Ovary (tissue), 9 donors: ENCODE results near the gene C22orf15. TPM values are rescaled to one million over a fixed set of nuclear protein-coding genes. Genes with fewer than 3 reads are reported as not detected.

ENCODE experiments used
- DNase-seq, 5 donors: peaks; one replicate each; pipeline ENCODE4 v3.0.0-alpha.2; 2019 to 2020
- H3K27ac ChIP-seq, 2 donors: fragments of 200-600 bp; one replicate each; pipeline versions ENCODE4 v1.5.1 to v1.8.0; 2019 to 2022
- H3K27me3 ChIP-seq: fragments of 200-600 bp; one replicate; pipeline ENCODE4 v1.8.0; 2022
- H3K36me3 ChIP-seq: fragments of 200-600 bp; sonication (generic); one replicate; pipeline ENCODE4 v1.5.1; 2019
- H3K4me1 ChIP-seq: one replicate; pipeline ENCODE4 v1.8.1; 2013; ENCODE audit warnings: mild to moderate bottlenecking, moderate library complexity; ENCODE audit not compliant: insufficient read depth
- H3K4me3 ChIP-seq: fragments of 200-600 bp; sonication (generic); one replicate; pipeline ENCODE4 v1.5.1; 2017
- H3K9me3 ChIP-seq, 2 donors: fragments of 200-600 bp in 1 of 2; sonication (generic) in 1 of 2; one replicate each; pipeline versions ENCODE4 v1.5.1 to v1.8.1; 2013 to 2019; ENCODE audit warnings: mild to moderate bottlenecking in 1 of 2, moderate library complexity in 1 of 2
- EP300 ChIP-seq: sonication (generic); formaldehyde crosslinking; IDR thresholded peaks from one replicate; pipeline ENCODE4 v1.6.1; 2017; ENCODE audit warnings: antibody characterized with exemption
- POLR2A ChIP-seq: fragments of 450-650 bp; IDR thresholded peaks from one replicate; pipeline ENCODE4 v1.6.1; 2017; ENCODE audit warnings: antibody characterized with exemption, mild to moderate bottlenecking, moderate library complexity
- WGBS, 3 donors: extraction: QIAGEN DNeasy Blood & Tissue Kit in 1 of 3; methylation state at CpG; one replicate each; pipeline versions ENCODE4 v1.1.5 to v1.1.7; 2013 to 2017; 5-methylcytosine and 5-hydroxymethylcytosine counted together
- intact Hi-C, 4 donors: fragments of 100-400 bp; cut with DNase I; formaldehyde crosslinking; loops; one replicate each; pipeline versions ENCODE4 v1.11.0 to v1.15.1; 2022 to 2023
- polyA plus RNA-seq, 2 donors: library from polyadenylated mRNA; stranded (reverse); fragments of 200-250 nt in 1 of 2; fragments of 350-450 nt in 1 of 2; fragmentation: Illumina TruSeq in 1 of 2; extraction: RNeasy Lipid Tissue Mini Kit (QIAGEN cat#74804) in 1 of 2; gene quantifications; one replicate each; pipeline ENCODE4 v1.2.3, GENCODE V29; 2013 to 2014
- total RNA-seq, 7 donors: library from RNA; depleted of rRNA in 2 of 7; stranded (reverse); fragments of >200 nt in 2 of 7; fragmentation: NEBNext Ultra II Directional in 3 of 7; extraction: Animal tissue kit (Norgen Biotek cat#: 25700) in 3 of 7; gene quantifications; one replicate each; pipeline versions ENCODE4 v1.1.0 to v1.2.4, GENCODE V29; 2016 to 2023
- TF ChIP-seq, protein P1 (sequence below), 3 donors: fragments of 450-650 bp in 2 of 3; fragments of 200-600 bp in 1 of 3; IDR thresholded peaks; one replicate each; pipeline versions ENCODE4 v1.5.1 to v1.8.0; 2016 to 2022; ENCODE audit warnings: antibody characterized with exemption in 3 of 3, mild to moderate bottlenecking in 1 of 3
- donor health status: DM: no; HTN: no; CAD: no; lungs with moderate emphysema.
- donor health status: DM: no; HTN: no; CAD: no.
- donor health status: Bipolar disorder and iron deficiency.
- donor health status: DM: yes; HTN: yes; CAD: no.
- donor health status: DM: no; HTN: no; CAD: no.
- donor health status: DM: yes; HTN: yes; CAD: no.

The C22orf15 gene
- total and polyA plus RNA-seq, 9 donors, result 0.28 to 6.5 (median 0.77) TPM

DNA sequence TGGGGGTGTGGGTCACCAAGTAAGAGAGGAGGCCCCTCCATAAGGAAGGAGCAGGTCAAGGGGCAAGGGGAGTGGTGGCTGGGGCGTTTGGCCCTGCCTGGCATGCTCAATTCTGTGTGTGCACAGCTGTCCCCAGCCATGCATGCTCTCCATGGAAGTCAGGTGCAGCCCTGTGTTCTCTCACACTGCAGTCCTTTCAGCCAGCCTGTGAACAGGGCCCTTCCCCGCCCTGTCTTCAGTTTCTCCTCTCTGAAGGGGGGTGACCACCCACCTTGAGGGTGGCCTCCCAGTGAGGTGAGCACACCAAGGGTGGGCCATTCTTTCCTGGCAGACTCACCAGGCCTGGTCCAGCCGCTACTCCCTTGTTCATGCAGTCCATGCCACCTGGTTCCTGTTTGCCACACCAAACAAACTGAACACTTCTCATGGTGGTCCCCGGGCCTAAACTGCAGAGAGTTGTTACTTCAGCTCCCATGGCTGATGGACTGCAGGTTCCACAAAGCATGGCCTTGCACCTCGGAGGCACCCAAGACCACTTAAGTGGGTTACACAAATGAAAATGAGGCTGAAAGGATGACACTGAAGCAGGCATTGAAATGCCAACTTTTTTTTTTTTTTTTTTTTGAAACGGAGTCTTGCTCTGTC, 6.7 kb downstream of the C22orf15 start:
- H3K9me3 ChIP-seq, result no peaks in the 10 kb centered on the region
- TF ChIP-seq, protein P1, sequence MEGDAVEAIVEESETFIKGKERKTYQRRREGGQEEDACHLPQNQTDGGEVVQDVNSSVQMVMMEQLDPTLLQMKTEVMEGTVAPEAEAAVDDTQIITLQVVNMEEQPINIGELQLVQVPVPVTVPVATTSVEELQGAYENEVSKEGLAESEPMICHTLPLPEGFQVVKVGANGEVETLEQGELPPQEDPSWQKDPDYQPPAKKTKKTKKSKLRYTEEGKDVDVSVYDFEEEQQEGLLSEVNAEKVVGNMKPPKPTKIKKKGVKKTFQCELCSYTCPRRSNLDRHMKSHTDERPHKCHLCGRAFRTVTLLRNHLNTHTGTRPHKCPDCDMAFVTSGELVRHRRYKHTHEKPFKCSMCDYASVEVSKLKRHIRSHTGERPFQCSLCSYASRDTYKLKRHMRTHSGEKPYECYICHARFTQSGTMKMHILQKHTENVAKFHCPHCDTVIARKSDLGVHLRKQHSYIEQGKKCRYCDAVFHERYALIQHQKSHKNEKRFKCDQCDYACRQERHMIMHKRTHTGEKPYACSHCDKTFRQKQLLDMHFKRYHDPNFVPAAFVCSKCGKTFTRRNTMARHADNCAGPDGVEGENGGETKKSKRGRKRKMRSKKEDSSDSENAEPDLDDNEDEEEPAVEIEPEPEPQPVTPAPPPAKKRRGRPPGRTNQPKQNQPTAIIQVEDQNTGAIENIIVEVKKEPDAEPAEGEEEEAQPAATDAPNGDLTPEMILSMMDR (IDR thresholded peaks at IDR 0.05), result no peak
- TF ChIP-seq POLR2A, result no peak
- TF ChIP-seq EP300, result no peak
- intact Hi-C loops, result loop anchor here (5.0 kb wide), 1 partner anchor 78 kb away; no protein-coding TSS in a partner anchor
- no peak overlapping the region for H3K27ac ChIP-seq
- peak in 1 of 5 donors; percentile 33 for DNase-seq
- H3K27me3 ChIP-seq, result no peaks in the 10 kb centered on the region
- no peaks in the 10 kb centered on the region for H3K36me3 ChIP-seq
- WGBS, 3 donors, result 72 to 86% (median 79%) methylated on average over 6 of the region's 6 CpGs
- H3K4me1 ChIP-seq, result peaks cover 13% of the 10 kb centered on the region
- no peak overlapping the region for H3K4me3 ChIP-seq

DNA sequence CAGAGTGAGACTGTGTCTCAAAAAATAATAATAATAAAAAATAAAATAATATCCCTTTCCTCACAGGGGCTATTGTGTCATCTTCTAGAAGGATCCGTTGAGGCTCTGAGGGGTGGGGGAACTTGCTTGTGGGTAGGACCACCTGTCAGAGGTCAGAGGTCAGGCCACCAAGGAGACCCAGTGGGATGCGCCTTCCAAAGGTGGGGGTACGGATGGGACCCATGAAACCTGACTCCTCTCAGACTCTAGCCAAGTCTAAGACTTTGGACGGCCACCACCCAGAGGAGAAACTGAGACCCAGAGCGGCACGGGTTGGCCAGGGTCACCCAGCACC, 9.5 kb downstream of the C22orf15 start:
- intact Hi-C loops, result no loop called here
- WGBS, 3 donors, result 4 to 13% (median 7%) methylated on average over 6 of the region's 6 CpGs
- H3K9me3 ChIP-seq, result no peaks in the 10 kb centered on the region
- no peak for DNase-seq
- H3K4me1 ChIP-seq, result peaks cover 16% of the 10 kb centered on the region
- TF ChIP-seq POLR2A (no peak), EP300 (no peak)
- H3K27ac ChIP-seq, result peak overlapping the region in 1 of 2 donors; percentile 23
- H3K4me3 ChIP-seq, result peak overlapping the region; percentile 42
- no peaks in the 10 kb centered on the region for H3K36me3 ChIP-seq
- no peaks in the 10 kb centered on the region for H3K27me3 ChIP-seq

DNA sequence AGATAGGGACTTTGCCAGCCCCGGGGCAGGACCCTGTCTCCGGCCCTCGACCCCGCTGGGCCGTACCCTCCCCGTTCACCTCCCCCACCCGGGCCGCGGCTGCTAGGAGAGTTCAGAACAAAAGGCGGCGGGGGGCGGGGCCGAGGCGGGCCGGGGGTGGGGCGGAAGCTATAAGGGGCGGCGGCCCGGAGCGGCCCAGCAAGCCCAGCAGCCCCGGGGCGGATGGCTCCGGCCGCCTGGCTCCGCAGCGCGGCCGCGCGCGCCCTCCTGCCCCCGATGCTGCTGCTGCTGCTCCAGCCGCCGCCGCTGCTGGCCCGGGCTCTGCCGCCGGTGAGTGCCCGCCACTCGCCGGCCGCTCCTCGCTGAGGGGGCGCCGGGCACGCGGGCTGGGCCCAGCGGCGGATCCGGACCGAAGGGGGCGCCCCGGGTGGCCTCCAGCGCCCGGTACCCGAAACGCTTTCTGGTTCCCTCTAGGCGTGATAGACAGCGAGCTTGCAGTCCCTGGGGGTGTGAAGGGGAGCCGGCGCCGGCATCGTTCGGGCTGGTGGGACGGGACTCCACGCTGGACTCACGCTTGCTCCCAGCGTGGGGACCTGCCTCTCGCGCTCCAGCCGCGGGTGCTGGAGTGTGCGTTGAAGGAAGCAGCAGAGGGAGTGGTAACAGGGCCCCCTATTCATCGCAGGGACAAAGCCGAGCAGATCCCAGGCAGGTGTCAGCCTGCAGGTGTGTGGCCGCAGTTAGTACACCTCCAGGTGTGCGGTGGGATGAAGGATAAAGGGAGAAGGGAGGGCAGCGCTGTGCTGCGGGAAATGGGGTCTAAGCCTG, 10.1 kb downstream of the C22orf15 start, which contains the start of gene MMP11:
Gene MMP11 (plus strand): TSS at position 201 of the 825 bp plus-strand sequence. CDS start 22 bp downstream, at position 223.
- intact Hi-C loops, result no loop called here
- TF ChIP-seq EP300, result no peak
- TF ChIP-seq POLR2A, result no peak
- TF ChIP-seq, protein P1 (IDR thresholded peaks at IDR 0.05), result no peak
- peak within 1 kb of the TSS in 1 of 2 donors; percentile 23 for H3K27ac ChIP-seq
- no peaks in the 10 kb centered on the region for H3K36me3 ChIP-seq
- H3K27me3 ChIP-seq, result no peaks in the 10 kb centered on the region
- peaks cover 16% of the 10 kb centered on the region for H3K4me1 ChIP-seq
- H3K9me3 ChIP-seq, result no peaks in the 10 kb centered on the region
- peak; percentile 58 to 79 (median 67) for DNase-seq
- 2 to 10% (median 3%) methylated on average over 29 to 79 of the region's 79 CpGs for WGBS, 3 donors
- H3K4me3 ChIP-seq, result peak within 1 kb of the TSS; percentile 42

DNA sequence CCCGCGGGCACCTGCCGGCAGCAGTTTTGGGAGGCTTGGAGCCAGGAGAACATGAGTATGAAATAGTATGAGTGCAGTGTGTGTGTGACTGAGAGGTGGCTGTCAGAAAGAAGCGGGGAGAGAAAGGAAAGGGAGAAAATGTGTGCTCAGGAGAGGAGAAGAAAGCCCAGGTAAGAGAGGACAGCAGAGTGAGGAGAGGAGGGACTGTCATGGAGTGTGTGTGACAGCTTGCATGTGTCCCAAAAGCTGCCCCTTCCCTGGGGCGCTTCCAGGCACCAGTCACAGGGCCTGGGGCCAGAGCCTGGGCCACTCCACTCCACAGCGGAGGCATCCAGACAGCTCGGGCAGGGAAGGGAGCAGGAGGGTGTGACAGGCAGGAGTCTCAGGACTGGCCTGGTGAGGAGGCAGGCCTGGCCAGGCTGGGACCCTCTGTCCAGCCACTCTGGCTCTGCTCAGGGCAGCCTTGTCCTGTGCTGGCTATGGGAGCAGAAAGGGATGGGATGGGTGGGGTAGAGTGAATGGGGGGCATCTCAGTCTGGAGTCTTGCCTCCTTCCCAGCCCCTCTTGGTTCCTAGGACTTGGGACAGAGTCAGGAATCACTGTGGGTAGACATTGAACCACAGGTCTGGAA, 10.8 kb downstream of the C22orf15 start:
- H3K4me1 ChIP-seq, result peaks cover 13% of the 10 kb centered on the region
- WGBS, 3 donors, result 50 to 58% (median 56%) methylated on average over 7 of the region's 7 CpGs
- peak overlapping the region; percentile 42 for H3K4me3 ChIP-seq
- no peaks in the 10 kb centered on the region for H3K36me3 ChIP-seq
- TF ChIP-seq, protein P1 (IDR thresholded peaks at IDR 0.05), result no peak
- TF ChIP-seq POLR2A (no peak), EP300 (no peak)
- H3K9me3 ChIP-seq, result no peaks in the 10 kb centered on the region
- H3K27ac ChIP-seq, result no peak overlapping the region
- no peaks in the 10 kb centered on the region for H3K27me3 ChIP-seq
- DNase-seq, result no peak
- intact Hi-C loops, result no loop called here
